ENCODE measurements around the gene HLA-DOA.
A peak's percentile ranks its signal among the peaks of the same experiment; 100 is the strongest.

The HLA-DOA gene

DNA sequence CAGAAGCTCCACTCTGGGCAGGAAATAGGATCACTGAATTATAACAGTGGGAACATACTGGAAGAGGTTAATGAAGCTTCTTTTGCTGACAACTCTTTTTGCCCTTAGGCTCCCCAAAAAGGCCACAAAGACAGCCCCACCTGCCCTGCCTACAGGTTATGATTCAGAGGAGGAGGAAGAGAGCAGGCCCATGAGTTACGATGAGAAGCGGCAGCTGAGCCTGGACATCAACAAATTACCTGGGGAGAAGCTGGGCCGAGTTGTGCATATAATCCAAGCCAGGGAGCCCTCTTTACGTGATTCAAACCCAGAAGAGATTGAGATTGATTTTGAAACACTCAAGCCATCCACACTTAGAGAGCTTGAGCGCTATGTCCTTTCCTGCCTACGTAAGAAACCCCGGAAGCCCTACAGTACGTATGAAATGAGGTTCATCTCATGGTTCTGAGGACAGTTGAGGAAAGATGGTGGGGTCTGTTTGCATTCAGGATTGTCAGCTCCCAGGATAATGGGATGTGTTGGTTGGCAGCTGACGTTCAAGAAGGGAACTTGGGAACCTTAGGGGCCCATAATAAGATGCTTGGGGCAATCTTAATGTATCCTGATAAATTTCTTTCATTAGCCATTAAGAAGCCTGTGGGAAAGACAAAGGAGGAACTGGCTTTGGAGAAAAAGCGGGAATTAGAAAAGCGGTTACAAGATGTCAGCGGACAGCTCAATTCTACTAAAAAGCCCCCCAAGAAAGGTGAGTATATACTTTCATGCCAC is 29.5 kb downstream of the HLA-DOA start:
- DNase-seq (ENCODE audit: low read depth) = no peak
- TF ChIP-seq, protein P1, sequence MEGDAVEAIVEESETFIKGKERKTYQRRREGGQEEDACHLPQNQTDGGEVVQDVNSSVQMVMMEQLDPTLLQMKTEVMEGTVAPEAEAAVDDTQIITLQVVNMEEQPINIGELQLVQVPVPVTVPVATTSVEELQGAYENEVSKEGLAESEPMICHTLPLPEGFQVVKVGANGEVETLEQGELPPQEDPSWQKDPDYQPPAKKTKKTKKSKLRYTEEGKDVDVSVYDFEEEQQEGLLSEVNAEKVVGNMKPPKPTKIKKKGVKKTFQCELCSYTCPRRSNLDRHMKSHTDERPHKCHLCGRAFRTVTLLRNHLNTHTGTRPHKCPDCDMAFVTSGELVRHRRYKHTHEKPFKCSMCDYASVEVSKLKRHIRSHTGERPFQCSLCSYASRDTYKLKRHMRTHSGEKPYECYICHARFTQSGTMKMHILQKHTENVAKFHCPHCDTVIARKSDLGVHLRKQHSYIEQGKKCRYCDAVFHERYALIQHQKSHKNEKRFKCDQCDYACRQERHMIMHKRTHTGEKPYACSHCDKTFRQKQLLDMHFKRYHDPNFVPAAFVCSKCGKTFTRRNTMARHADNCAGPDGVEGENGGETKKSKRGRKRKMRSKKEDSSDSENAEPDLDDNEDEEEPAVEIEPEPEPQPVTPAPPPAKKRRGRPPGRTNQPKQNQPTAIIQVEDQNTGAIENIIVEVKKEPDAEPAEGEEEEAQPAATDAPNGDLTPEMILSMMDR (IDR thresholded peaks at IDR 0.05; ENCODE audit: insufficient read depth, low read depth, low read length, missing control alignments) = no peak
- no peak overlapping the region for H3K4me3 ChIP-seq (ENCODE audit: low read depth, low read length)

DNA sequence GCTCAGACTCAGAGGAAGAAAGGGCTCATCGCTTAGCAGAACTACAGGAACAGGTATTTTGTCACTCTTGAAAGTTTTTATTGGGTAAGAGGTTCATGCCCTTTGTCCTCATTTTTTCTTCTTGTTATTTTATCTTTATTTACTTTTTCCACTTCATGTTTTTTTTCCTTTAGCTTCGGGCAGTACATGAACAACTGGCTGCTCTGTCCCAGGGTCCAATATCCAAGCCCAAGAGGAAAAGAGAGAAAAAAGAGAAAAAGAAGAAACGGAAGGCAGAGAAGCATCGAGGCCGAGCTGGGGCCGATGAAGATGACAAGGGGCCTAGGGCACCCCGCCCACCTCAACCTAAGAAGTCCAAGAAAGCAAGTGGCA is 31.5 kb downstream of the HLA-DOA start:
- H3K4me3 ChIP-seq (ENCODE audit: low read depth, low read length) = no peak overlapping the region
- TF ChIP-seq, protein P1 (IDR thresholded peaks at IDR 0.05; ENCODE audit: insufficient read depth, low read depth, low read length, missing control alignments) = no peak
- DNase-seq (ENCODE audit: low read depth) = no peak

DNA sequence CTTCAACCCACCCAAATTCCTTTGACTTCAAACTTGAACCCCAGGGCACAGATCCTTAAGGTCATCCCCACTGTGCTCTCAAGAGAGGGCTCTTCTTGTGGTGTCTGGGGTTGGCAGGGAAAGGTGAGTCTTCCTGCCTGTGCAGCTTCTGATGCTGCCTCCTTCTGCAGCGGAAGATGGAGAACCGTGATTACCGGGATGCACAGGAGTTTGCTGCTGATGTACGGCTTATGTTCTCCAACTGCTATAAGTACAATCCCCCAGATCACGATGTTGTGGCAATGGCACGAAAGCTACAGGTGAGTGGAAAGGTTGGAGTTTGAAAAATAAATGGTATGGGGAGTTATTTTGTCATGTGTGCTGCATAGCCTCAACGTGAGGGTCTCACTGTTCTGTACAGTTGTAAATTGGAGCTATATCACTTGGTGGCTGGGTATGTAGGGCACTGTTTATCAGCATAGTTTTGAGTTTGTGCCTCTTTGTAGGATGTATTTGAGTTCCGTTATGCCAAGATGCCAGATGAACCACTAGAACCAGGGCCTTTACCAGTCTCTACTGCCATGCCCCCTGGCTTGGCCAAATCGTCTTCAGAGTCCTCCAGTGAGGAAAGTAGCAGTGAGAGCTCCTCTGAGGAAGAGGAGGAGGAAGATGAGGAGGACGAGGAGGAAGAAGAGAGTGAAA is 32.0 kb downstream of the HLA-DOA start:
- DNase-seq (ENCODE audit: low read depth) = no peak
- TF ChIP-seq, protein P1 (IDR thresholded peaks at IDR 0.05; ENCODE audit: insufficient read depth, low read depth, low read length, missing control alignments) = no peak
- H3K4me3 ChIP-seq (ENCODE audit: low read depth, low read length) = no peak overlapping the region

DNA sequence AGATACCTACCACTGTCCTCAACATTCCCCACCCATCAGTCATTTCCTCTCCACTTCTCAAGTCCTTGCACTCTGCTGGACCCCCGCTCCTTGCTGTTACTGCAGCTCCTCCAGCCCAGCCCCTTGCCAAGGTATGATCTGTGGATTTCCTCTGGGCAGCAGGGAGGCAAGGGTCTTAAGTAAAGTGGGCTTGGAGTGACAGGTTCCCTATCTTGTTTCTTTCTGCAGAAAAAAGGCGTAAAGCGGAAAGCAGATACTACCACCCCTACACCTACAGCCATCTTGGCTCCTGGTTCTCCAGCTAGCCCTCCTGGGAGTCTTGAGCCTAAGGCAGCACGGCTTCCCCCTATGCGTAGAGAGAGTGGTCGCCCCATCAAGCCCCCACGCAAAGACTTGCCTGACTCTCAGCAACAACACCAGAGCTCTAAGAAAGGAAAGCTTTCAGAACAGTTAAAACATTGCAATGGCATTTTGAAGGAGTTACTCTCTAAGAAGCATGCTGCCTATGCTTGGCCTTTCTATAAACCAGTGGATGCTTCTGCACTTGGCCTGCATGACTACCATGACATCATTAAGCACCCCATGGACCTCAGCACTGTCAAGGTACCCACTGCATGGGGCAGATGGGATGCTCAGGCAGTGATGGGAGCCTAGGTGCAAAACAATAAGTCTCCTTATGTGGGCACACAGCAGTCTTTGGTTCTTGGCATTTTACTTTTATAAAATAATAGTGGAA is 32.9 kb downstream of the HLA-DOA start:
- no peak for DNase-seq (ENCODE audit: low read depth)
- TF ChIP-seq, protein P1 (IDR thresholded peaks at IDR 0.05; ENCODE audit: insufficient read depth, low read depth, low read length, missing control alignments) = no peak
- H3K4me3 ChIP-seq (ENCODE audit: low read depth, low read length) = no peak overlapping the region

DNA sequence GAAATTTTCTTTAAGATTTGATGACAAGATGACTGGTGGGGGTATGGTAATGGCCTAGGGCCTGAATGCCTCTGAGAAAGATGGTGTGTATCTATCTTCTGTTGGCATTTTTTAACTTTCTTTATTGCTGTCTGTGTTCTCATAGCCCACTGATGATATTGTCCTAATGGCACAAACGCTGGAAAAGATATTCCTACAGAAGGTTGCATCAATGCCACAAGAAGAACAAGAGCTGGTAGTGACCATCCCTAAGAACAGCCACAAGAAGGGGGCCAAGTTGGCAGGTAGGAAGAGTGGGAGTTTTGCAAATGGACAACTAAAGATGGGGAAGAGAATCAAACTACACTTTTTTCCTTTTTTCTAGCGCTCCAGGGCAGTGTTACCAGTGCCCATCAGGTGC is 33.5 kb downstream of the HLA-DOA start:
- TF ChIP-seq, protein P1 (IDR thresholded peaks at IDR 0.05; ENCODE audit: insufficient read depth, low read depth, low read length, missing control alignments) = no peak
- no peak overlapping the region for H3K4me3 ChIP-seq (ENCODE audit: low read depth, low read length)
- DNase-seq (ENCODE audit: low read depth) = no peak

DNA sequence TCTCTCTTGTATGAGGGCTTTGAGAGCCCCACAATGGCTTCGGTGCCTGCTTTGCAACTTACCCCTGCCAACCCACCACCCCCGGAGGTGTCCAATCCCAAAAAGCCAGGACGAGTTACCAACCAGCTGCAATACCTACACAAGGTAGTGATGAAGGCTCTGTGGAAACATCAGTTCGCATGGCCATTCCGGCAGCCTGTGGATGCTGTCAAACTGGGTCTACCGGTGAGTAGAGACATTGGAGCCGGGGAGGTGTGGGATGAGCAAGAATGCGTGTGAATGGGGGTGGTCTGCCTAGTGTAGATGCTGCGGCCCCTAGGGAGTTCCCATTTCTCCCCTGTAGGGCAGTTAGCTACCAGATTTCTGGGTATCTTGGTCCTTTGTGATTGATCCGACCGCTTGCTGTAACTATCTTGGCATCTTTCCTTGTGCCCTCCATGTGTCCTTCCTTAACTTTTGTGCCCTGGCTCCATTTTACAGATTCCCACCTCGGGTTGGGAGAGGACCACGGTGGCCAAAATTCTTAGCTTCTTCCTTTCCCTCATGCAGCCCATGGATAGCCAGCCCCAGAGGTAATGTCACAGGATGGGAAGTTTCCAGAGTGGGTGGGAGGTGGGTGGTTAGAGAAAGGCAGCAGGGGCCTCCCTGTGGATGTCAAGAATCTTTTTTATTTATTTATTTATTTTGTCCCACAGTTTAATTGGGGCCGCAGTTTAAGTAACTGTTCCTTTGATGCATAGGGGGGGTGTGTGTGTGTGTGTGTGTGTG is 34.7 kb downstream of the HLA-DOA start:
- peak overlapping the region; percentile 88 for H3K4me3 ChIP-seq (ENCODE audit: low read depth, low read length)
- DNase-seq (ENCODE audit: low read depth) = no peak
- TF ChIP-seq, protein P1 (IDR thresholded peaks at IDR 0.05; ENCODE audit: insufficient read depth, low read depth, low read length, missing control alignments) = no peak
